Measurements from ENCODE around the gene DCXR. TPM values are rescaled to one million over a fixed set of nuclear protein-coding genes. Genes with fewer than 3 reads are reported as not detected.
A peak's percentile ranks its signal among the peaks of the same experiment; 100 is the strongest.

Gene DCXR
- polyA plus RNA-seq, 3 donors, result 98.3 to 138 (median 102) TPM

DNA sequence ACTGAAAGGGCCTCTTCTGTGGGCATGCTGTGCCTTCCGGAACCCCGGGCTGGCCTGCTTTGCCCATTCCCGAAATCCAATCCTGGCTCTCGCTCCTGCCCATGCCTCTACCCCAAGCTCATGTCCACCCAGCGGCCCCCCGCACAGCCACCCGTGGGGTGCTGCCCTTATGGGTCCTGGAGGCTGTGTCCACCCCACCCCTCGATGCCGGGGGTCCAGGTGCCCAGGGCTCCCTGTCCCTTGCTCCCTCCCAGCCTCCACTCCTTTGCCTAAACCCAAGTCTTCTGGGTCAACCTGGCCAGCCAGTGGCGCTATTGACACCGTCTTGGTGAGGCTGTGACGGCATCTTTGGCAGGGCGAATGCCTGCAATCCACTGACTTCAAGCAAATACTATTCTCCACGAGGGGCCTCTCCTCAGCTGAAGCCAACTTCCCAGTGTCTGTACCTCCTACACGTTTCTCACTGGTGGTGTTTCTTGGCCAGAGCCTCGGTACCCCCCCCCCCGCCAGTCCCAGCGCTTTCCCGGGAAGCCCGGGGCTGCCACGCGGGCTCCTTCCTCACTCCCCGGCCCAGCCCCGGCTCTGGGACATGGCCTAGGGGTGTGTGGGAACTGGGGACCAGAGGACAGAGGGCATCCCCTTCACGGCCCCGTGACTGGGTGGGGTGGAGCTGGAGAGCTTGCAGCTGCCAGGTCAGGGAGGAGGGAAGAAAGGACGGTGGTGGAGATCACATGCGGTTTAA lies 40.3 kb upstream of the DCXR start:
- DNase-seq, result no peak

DNA sequence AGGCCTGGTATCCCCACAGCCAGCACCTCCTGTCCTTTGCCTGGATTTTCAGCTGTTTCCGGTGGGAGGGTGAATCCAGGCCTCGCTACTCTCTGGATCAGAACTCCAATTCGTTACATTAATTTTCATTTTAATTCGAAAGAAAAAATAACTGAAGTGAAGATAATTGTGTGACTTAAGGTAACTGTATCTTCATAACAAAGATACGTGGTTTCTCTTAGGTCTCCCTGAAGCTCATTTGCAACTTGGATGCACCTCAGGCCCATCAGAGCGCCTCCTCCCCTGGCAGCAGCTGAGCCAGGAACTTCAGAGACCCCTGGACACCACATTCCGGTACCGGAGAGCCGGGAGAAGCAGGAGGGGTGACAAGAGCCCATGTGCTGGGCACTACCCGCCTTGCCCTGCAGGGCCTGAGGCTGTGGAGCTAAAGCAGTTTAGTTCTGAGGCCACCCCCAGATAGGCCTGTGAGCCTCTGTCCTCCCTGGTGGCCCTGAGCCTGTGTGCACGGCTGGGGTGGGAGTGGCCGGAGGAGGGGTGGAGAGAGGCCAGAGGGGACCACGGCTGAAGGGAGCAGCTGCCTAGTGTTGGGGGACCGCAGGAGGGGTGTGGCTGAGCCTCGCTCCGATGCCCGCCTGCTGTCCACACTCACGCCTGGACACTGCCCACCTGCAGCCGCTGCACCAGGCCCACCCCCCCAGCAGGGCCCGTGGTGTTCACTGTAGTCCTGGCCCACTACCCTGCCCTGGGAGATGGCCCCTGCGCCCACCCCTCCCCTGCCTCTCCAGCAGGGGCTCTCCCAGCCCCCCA lies 39.5 kb upstream of the DCXR start:
- DNase-seq, result no peak

DNA sequence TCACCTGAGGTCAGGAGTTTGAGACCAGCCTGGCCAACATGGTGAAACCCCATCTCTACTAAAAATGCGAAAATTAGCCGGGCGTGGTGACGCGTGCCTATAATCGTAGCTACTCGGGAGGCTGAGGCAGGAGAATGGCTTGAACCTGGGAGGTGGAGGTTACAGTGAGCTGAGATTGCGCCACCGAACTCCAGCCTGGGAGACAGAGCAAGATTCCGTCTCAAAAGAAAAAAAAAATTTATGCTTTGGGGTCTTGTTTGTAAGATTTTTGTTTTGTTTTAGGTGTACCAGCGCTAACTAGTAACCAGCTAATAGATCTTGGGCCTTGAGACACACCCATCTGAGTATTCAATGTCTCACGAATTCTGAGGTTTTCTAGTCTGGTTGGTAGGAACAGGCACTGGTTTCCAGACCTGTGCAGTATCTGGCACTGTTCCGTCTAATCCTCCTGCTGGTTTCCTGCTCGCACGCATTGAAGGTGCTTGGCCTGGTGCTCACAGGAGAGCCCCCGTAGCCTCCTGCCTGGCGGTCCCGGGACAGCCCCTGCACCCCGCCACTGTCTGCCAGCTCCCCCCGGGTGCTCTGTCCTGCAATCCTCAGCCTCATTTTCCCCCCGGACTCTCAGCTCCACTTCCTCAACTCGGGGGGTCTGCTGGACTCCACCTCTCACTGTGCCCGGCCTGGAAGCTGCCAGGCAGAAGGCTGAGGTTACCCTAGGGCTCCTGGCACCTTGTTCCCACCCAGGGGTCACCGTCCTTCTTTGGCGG lies 38.7 kb upstream of the DCXR start:
- DNase-seq, result no peak

DNA sequence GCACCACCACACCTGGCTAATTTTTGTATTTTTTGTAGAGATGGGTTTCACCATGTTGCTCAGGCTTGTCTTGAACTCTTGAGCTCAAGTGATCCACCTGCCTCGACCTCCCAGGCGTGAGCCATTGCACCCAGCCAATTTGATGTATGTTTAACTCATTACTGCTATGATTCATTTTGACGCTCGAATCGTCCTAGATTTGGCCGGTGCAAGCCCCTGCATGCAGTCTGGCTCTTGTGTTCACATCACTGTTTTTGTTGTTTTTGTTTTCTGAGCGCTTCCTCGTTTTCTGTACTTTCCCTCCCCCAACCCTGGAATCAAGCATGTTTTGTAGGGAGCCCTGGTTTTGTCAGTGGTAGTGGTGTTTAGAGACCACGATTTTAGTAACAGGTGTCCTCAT lies 35.9 kb upstream of the DCXR start:
- no peak for DNase-seq

DNA sequence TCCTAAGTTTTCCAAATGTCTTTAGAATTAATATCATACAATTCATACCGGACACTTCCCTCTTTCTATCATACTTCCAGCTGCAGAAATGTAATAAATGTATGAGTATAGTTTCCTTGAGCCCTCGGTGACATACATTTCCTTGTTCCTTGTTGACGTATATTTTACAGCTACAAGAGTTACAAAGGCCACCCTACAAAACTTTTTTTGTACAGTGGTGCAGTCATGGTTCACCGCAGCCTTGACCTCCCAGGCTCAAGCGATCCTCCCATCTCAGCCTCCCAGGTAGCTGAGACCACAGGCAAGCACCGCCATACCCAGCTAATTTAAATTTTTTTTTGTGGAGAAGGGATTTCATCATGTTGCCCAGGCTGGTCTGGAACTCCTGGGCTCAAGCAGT lies 35.3 kb upstream of the DCXR start:
- no peak for DNase-seq

DNA sequence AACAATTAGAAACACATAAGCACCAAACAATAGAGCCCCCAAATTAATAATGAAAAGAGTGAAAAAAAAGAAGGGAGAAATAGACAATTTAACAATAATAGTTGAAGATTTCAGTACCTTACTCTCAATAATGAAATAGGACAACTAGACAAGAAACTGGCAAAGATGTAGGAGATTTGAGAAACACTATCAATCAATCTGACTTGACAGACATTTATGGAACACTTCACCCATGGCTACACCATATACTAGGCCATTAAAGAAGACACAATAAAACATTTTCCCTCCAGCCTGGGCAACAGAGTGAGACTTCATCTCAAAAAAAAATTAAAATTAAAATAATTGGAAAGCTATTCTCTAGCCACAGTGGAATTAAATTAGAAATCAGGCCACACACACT lies 33.1 kb upstream of the DCXR start:
- DNase-seq, result no peak

DNA sequence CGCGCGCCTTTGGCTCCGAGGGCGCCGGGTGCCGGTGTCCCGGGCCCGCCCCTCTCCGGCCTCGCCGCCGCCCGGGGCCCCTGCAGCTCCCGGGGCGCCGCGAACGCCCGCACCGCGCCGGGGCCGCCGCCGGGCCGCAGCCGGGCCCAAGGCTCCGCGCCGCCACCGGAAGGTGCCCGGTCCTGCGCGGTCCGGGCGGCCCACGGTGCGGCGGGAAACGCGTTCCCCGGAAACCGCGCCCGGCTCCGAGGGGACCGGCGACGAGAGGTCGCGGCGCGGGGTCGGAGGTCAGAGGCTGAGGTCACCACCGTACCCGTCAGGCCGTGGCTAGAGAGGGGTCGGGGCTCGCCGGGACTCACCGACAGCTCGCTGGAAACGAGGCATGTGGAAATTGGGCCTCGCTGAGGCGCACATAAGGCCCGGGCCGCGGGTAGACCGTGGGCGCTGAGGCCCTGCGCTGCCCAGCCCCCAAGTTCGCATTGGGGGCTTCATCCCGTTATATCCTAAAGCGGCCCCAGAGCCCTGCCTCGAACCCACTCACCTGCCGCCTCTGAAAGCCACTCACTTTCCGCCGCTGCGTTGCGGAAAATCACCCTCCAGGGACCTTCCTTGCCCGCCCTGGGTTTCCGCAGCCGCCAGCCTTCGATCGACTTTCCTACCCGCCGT lies 28.3 kb upstream of the DCXR start, which contains the start of gene DUS1L:
TSS of gene DUS1L (minus strand) at position 167 of the 666 bp plus-strand sequence. CDS start 745 bp downstream, outside the sequence.
- peak; percentile 31 for DNase-seq

DNA sequence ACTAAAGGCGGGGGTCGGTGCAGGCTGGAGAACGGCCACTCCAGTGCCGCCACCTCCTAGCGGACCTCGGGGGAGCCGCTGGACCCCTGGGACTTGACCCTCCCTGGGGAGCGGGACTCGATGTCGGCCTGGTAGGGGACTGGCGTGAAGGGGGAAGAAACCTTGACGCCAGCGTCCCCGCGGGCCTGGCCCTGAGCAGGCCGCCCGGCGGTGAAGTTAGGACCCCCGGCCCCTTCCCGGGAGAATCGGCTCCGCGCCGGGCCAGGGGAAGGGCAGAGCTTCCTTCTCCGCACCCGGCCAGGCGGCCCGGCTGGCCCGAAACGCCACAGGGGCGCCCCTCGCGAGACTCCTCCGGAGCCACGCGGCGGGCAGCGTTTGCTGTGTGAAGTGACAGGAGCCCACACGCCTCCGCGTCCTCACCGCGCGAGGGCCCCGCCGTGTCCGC lies 27.7 kb upstream of the DCXR start:
- no peak for DNase-seq

DNA sequence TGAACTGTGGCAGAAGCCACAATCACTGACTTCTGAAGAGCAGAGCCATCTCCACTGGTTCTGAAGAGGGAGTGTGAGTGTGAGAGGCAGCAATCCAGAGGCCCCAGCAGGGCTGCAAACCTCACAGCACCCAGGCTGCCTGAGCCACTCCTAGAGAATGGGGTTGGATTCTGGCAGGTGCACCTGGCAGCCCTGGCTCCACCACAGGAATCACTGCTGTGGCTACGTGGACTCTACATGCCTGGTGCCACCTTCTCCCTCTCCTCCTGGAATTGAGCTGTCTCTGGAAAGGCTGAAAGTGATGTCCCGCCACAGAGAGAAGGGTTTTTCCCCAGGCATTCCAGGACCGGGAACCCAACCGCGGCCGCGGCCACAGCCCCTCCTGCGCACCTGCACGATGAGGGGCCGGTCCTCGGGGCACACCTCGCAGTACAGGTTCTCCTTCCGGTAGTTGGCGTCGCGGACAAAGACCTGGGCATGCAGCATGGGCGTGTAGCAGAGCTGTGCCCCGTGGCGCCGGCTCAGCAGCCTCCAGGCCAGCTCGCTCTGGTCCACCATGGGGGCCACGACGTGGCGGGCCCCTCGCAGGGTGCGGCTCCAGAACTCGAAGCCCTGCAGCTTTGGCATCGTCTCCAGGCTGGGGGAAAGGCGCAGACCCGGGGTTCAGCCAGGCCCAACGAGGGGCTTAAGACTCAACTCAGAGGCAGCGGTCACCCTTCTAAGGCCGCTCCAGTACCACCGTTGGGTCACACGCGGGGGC lies 27.1 kb upstream of the DCXR start:
- no peak for DNase-seq

DNA sequence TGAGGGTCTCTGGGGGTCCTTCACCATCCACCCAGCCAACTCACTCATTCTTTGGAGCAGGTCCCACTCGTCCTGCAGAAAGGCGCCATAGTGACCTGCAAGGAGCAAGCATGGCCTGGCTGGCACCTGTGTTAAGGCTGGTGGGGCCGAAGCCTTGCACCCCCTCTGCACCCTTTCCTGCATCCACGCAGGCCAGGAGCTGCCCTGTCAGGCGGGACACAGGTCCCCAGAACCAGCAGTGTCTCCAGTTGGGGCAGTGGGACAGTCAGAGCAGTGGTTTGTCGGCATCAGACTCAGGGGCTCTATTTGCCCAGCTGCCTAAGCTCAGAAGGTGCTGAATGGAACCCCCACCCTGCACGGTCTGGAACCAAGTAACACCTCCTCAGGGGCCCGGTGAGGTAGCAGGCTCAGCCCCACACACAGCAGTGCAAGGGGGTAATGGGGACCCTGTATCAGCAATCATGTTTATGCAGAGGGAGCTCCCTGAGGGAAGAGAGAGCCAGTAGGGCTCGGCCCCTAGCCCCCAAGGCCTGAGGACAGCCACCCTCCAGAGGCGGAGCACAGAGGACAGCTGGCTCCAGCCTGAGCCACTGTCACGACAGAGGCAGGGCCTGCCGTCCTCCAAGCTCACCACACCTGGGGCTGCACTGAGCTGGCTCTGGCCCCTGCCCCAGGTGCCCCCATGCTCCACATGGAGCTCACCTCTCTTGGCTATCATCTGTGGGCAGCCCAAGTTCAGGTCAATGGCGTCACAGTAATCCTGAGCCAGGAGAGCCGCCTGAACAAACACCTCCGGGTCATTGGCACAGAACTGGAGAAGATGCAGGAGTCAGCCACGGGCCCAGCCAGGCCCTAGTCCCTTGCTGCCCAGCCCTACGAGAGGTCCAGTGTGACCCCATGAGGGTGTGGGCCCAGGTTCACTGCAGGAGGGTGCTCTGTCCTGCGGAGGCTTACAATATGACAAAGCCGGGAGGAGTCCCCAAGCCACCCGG lies 26.2 kb upstream of the DCXR start:
- DNase-seq, result no peak

DNA sequence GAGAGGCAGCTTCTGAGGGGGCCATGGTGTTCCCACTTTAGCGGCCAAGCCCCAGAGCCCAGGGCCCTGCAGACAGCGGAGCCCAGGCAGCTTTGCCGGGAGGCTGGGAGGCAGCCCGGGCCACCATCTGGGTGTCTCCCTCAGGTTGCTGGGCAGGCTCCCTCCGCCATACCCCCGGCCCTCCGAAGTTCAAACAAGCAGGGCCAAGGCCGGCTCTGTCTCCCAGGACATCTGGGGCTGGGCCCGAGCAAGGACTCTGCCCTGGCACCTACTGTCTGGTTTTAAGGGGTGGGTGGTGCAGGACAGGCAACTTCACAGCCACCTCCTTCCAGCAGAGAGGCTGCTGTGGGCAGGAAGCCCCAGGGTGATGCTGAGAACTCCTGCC lies 25.5 kb upstream of the DCXR start:
- no peak for DNase-seq

DNA sequence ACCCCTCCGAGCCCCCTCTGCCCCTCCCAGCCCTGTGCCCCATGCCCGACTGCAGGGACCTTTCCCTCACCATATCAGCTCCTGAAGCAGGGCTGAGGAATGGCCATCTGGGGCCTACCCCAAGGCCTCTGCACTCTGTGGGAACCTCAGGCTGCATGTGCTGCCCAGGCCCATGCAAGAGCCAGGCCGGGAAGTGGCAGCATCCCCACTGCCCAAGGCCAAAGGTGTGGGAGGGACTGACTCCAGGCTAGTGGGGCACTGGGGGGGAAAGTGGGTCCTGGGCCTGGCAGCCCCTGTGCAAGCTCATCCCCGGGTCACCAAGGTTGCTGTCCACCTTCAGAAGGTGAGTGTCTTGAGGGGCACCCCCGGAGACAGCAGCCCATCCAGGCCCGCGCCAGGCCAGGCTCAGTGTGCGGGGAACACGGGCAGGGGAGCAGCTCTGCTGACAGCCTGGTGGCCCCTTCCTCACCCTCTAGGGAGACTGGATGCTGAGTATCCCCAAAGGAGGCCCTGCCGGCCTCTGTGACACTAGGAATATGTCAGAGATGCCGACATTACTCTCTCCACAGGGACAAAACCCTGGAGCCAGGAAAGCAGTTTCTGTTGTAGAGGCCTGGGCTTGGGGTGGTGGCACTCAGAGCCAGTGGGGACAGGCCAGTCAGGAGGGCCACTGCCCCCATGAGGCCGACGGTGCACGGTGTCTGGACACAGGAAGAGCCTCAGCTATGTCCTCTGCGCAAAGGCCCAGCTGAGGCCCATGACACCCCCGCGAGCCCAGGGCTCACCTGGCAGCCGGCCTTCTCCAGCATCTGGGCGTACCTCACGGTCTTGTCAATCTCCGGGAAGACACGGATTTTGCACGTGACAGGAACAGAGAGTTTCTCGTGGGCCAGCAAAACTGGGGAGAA lies 24.8 kb upstream of the DCXR start:
- no peak for DNase-seq

DNA sequence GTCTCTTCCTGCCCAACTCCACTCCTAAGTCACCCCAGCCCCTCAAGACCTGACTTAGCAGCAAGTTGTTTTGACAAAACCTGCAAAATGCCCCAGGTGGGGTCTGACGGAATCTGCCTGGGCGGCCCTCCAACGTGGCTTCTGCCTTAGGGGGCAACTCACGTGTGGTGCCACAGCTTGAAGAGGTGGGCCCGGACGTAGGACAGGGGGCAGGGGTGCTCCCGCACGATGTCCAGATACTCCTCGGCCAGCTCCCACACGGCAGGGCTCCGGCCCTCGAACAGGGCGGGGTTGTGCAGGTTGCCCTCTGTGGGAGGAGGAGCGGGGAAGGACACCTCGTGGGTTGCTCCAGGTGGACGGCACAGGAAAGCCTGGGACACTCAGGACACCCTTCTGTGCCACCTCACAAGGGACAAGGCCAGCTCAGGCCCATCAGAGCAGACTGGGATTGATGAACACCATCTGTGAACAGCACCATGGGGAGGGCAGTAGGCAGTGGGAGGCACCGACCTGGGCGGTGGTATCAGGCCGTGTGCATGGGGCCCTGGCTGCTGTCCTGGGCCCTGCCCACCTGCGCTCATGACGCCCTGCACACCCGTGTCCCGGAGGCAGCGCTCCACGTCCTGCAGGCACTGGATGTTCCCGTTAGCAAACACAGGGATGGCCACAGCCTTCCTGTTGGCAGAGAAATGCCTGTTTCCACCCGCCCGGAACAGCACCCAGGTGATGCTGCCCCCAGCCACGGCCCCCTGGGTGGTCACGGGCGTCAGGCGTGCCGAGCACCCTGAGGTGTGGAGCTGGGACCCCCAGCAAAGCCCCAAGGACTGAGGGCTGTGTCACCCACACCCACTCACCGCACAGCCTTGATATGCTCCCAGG lies 23.8 kb upstream of the DCXR start:
- DNase-seq, result no peak

DNA sequence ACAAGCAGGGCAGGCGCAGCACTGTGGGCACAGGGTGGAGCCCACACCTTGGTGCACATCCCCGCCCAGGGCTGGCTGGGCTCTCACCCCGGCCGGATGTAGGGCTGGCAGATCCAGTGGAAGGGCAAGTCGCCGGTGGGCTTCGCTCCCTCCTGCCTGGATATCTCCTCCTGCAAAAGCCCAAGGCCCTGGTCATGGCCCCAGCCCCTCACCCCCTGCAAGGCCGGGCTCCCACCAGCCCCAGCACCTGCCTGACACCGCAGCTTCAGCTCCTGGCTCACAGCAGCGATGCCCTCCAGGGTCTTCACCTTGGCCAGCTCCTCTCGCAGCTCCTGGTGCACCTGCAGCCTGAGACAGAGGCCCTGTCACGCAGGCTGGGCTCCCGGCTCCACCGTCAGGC lies 23.1 kb upstream of the DCXR start:
- no peak for DNase-seq

DNA sequence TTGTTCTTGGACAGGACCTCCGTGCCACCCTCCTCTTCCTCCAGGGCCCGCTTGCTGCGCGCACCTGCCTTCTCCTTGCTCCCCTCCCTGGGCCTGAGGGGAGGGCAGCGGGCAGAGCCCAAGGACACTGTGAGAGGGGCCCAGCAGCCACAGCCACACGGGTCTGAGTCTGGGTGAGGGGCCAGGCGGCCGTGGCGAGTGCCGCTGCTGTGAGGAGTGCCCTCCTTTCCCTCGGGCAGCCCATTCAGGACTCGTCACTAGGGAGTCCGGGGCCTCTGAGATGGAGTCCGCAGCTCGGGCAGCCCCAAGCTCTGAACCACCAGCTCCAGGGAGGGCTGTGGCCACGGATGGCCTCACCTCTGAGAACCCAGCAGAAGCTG lies 22.5 kb upstream of the DCXR start:
- DNase-seq, result no peak

DNA sequence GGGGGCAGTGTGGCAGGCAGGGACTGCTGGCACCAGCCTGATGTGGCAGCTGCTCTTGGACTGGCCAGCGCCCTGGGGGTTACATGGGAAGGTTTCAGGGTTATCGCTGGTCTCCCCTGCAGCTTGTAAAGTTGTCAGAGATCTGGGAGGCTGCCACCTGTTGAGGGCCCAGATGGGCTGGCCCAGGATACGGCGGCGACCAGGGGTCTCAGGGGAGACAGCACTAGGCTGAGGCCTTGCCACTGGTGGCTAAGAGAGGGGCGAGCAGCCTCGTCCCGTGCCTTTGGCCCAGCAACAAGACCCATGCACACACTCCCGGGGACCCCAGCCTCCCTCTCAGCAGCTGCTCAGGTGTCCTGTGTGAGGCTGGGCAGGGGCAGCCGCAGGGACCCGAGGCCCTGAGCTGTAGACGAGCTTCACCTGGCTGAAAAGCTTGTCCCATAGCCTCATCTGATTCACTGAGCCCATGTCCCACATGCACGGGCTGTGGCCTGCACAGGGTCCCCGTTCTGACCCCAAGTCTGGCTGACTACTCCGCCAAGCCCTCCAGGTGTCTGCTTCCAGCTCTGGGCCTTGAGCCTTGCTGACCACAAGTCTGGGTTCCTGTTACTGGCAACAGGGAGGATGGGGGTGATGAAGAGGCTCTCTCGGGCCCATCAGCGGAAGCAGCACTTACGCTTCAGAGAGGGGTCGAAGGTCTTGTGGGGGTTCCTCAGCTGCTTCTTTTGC lies 21.9 kb upstream of the DCXR start:
- DNase-seq, result no peak

DNA sequence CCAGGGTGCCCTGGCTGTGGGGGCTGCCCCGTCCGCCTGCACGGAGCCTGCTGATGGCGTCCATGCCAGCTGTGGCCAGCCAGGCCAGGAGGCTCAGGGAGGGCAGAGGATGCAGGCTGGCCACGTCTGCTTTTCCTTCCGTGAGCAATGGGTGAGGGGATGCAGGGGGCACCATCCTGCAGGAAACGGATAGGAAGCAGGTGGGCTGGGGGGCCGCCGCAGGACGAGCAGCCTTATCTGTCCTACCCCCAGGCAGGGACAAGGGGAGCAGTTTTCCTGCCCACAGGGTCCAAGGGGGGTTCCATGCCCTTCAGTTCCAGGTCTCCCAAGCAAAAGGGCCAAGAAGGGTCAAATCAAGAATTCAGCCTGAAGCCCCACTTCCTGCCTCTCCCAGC lies 21.4 kb upstream of the DCXR start:
- DNase-seq, result no peak
